ENCODE results near the gene DYRK3. TPM values are rescaled to one million over a fixed set of nuclear protein-coding genes. Genes with fewer than 3 reads are reported as not detected.

The DYRK3 gene
- 9.9 and 10.8 TPM in 2 replicates for total RNA-seq

GRCh38 chr1:206635080-206635977 is at the start of gene DYRK3:
DYRK3 (plus strand) TSS chr1:206635536; CDS start chr1:206635704, 168 bp downstream.

DNA sequence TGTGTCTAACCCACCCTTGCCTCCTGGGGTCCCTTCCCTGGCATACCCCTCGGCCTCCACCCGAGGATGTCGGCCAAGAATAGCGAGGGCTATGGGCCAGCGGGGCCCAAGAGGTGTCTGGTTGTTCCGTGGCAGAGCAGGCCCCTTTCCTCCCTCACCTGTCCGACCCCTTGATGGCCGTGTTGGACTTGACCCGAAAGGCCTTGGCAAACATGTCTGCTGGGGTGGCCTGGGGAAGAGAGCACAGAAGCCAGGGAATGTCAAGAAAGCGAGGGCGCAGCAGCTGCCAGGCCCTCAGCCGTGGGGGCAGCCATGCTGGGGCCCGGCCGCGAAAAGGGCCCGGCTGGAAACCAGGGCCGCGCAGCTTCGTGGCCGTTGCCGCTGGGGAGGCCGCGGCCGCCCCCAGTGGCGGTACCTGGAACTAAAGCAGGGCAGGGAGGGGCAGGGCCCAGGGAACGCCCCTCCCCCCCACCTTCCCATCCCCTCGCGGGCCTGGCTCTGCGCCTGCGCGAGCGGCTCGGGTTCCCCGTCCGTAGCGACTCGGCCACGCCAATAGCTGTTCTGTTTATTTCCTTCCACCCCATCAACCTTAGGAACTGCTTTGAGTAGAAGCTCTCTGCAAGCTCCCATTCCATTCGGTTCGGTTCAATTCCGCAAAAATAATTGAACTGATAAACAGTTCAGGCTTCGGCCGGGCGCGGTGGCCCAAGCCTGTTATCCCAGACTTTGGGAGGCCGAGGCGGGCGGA is 23.0 kb upstream of the DYRK3 start, which contains the start of gene EIF2D:
Gene EIF2D (minus strand): TSS at position 337 of the 748 bp plus-strand sequence. CDS start 123 bp downstream, at position 214.

DNA sequence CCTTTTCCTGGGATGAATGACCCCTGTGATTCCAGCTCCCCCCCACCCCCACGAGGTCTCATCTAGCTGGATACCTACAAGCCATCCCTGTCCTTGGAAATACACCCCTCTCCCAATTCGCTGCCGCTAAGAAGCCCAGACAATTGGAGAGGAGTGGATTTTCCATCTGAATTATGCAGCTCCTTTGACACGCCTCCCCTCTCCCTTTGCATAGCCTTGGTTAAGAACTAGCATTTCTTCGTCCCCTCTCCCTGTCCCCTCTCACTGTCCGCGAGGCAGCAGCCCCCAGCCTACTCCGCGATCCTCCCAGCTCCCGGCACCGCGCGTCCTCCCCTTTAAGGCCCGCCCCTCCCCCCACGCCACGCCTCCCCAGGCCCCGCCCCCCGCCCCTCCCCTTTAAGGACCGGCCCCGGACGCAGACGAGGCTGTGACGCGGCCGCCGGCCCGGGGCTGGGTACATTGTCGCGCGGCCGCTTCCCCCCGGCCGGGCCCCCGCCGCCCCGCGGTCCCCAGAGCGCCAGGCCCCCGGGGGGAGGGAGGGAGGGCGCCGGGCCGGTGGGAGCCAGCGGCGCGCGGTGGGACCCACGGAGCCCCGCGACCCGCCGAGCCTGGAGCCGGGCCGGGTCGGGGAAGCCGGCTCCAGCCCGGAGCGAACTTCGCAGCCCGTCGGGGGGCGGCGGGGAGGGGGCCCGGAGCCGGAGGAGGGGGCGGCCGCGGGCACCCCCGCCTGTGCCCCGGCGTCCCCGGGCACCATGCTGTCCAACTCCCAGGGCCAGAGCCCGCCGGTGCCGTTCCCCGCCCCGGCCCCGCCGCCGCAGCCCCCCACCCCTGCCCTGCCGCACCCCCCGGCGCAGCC is 49.4 kb downstream of the DYRK3 start, which contains the start of gene MAPKAPK2:
Gene MAPKAPK2 (plus strand): TSS at position 428 of the 856 bp plus-strand sequence. CDS start 325 bp downstream, at position 753.

Other genes with a start within 250 kb of the DYRK3 start
- 4.4 and 7.4 TPM in 2 replicates for gene IKBKE, start 165.1 kb upstream of the DYRK3 start, total RNA-seq
- gene RASSF5, start 128.0 kb upstream of the DYRK3 start, total RNA-seq, result 4.2 and 8.2 TPM in 2 replicates
- 38.3 and 44.7 TPM in 2 replicates for gene EIF2D, start 23.1 kb upstream of the DYRK3 start, total RNA-seq
- 39.9 and 42.4 TPM in 2 replicates for gene MAPKAPK2, start 49.4 kb downstream of the DYRK3 start, total RNA-seq
- not detected in 2 replicates for gene IL19, start 135.2 kb downstream of the DYRK3 start, total RNA-seq
- gene IL10, start 137.0 kb downstream of the DYRK3 start, total RNA-seq, result not detected in 2 replicates
- gene IL20, start 230.1 kb downstream of the DYRK3 start, total RNA-seq, result not detected in 2 replicates

Data from cardiac ventricle fibroblast (primary cell).